ENCODE results near the gene CD274. TPM values are rescaled to one million over a fixed set of nuclear protein-coding genes. Genes with fewer than 3 reads are reported as not detected.

CD274 gene
- total and polyA plus RNA-seq, 10 of the 15 experiments (the other 5 are each of a cell fraction or from before 2014, with no cell fraction given), result 9.4 to 128 (median 24.6) TPM

DNA sequence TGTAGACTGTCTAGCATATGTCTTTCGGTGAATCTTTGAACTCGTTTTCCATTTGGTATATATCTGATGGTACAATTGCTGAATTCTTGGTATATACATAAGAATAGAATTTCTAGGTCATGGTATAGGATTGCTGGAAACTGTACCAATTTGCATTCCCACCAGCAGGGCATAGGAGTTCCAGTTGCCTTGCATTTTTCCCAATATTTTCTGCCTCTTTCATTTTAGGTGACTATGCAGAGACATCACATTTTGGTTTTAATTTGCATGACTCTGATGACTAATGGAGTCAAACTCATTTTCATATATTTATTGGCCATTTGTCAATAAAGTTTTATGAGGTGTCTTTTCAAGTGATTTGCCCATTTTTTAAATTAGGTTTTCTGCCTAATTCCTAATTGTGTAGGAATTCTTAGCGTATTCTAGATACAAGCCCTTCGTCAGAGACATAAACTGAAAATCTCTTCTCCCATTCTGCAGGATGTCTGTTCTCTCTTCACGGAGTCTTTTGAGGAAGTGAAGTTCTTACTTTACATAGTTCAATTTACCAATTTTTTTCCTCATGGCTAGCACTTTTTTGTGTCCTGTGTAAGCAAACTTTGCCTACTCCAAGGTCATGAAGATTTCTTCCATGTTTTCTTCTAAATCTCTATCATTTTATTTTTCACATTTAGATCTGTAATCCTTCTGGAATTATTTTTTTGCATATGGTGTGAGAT, 31.1 kb downstream of the CD274 start:
- Histone ChIP-seq H2AFZ (ENCODE audit: control insufficient read depth, low read depth, low read length) (no peak overlapping the region), H3K36me3 (ENCODE audit: control insufficient read depth in 2 of 2, insufficient read depth in 2 of 2, low read length in 1 of 2) (no peaks in the 10 kb centered on the region), H4K20me1 (ENCODE audit: control insufficient read depth, insufficient read depth) (no peaks in the 10 kb centered on the region), H3K9me3 (replicated peaks; ENCODE audit: control insufficient read depth, insufficient read depth, low read length) (peaks cover 5% of the 10 kb centered on the region; the same call in 2 of the 3 replicates), H3K4me2 (ENCODE audit: control insufficient read depth, insufficient read depth) (no peak overlapping the region), H3K9ac (ENCODE audit: control insufficient read depth, insufficient read depth, low read length) (no peak overlapping the region), H3K27ac (ENCODE audit: control insufficient read depth, insufficient read depth) (0 out of 2 replicates have a peak overlapping the region, but pooled peaks have one; percentile 62), H3K27me3 (replicated peaks in 1 of 2; ENCODE audit: control insufficient read depth in 2 of 2, insufficient read depth in 2 of 2, low read length in 1 of 2) (no peaks in the 10 kb centered on the region), H3K79me2 (ENCODE audit: control insufficient read depth, insufficient read depth, low read length) (no peaks in the 10 kb centered on the region), H3K4me3 (no peak overlapping the region), H3K4me1 (ENCODE audit: control insufficient read depth, insufficient read depth, low read length) (peaks cover 27% of the 10 kb centered on the region)
- no peak for ATAC-seq
- no peak for DNase-seq (ENCODE audit: low read depth, low spot score)
- TF ChIP-seq MYB (IDR thresholded peaks at IDR 0.05; ENCODE audit: borderline replicate concordance, low read depth, low read length) (no peak), SPI1 (IDR thresholded peaks at IDR 0.05; ENCODE audit: borderline replicate concordance, insufficient read depth, low read depth, low read length) (peak; percentile 76; the same call in 1 of the 2 replicates), ZNF207 (IDR thresholded peaks at IDR 0.05; ENCODE audit: borderline replicate concordance) (no peak)
- TF ChIP-seq, protein P1, sequence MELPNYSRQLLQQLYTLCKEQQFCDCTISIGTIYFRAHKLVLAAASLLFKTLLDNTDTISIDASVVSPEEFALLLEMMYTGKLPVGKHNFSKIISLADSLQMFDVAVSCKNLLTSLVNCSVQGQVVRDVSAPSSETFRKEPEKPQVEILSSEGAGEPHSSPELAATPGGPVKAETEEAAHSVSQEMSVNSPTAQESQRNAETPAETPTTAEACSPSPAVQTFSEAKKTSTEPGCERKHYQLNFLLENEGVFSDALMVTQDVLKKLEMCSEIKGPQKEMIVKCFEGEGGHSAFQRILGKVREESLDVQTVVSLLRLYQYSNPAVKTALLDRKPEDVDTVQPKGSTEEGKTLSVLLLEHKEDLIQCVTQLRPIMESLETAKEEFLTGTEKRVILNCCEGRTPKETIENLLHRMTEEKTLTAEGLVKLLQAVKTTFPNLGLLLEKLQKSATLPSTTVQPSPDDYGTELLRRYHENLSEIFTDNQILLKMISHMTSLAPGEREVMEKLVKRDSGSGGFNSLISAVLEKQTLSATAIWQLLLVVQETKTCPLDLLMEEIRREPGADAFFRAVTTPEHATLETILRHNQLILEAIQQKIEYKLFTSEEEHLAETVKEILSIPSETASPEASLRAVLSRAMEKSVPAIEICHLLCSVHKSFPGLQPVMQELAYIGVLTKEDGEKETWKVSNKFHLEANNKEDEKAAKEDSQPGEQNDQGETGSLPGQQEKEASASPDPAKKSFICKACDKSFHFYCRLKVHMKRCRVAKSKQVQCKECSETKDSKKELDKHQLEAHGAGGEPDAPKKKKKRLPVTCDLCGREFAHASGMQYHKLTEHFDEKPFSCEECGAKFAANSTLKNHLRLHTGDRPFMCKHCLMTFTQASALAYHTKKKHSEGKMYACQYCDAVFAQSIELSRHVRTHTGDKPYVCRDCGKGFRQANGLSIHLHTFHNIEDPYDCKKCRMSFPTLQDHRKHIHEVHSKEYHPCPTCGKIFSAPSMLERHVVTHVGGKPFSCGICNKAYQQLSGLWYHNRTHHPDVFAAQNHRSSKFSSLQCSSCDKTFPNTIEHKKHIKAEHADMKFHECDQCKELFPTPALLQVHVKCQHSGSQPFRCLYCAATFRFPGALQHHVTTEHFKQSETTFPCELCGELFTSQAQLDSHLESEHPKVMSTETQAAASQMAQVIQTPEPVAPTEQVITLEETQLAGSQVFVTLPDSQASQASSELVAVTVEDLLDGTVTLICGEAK (IDR thresholded peaks at IDR 0.05; ENCODE audit: borderline replicate concordance), result peak; percentile 92
- ChIA-PET SMC1A (ENCODE audit: uncharacterized antibody, unreplicated experiment) (interaction anchor here (0.6 to 7.6 kb wide), 14 partner anchors 12 to 350 kb away, joined by 3 to 87 read pairs (median 12); partner anchors contain the start of genes CD274 and PDCD1LG2), CTCF (interaction anchor here (0.6 to 3.0 kb wide), 8 partner anchors 8 to 119 kb away, joined by 3 to 14 read pairs (median 5); no protein-coding TSS in a partner anchor), POLR2A (interaction anchor here (0.6 to 2.5 kb wide), 13 partner anchors 8 to 437 kb away, joined by 3 to 16 read pairs (median 7); partner anchors contain the start of gene PDCD1LG2), RAD21 (ENCODE audit: unreplicated experiment) (interaction anchor here (1.0 to 4.0 kb wide), 11 partner anchors 12 to 102 kb away, joined by 3 to 47 read pairs (median 9); partner anchors contain the start of genes CD274 and PDCD1LG2)
- WGBS (ENCODE audit: insufficient coverage, insufficient replicate concordance, low lambda C conversion rate, missing lambda C conversion rate), result 47% methylated on average over 5 of the region's 5 CpGs
- BruUV-seq (replicated peaks), result no TSS peak
- intact Hi-C loops (cut with micrococcal nuclease; ENCODE audit: unreplicated experiment), result loop anchor here (2.0 kb wide), 1 partner anchor 23 kb away; no protein-coding TSS in a partner anchor
- FAIRE-seq, result no peak
- in situ Hi-C loops (cut with MboI), result no loop called here

Measured in GM12878 (cell line).